GM18508 (cell line): Measurements from ENCODE around the gene HOXD12.

ENCODE experiments used
- ATAC-seq: cut with Tn5 transposase; IDR thresholded peaks from one replicate; pipeline ENCODE4 v1.9.1; 2021; ENCODE audit warnings: moderate number of reproducible peaks; ENCODE audit not compliant: insufficient read depth, unreplicated experiment

Gene HOXD12

DNA sequence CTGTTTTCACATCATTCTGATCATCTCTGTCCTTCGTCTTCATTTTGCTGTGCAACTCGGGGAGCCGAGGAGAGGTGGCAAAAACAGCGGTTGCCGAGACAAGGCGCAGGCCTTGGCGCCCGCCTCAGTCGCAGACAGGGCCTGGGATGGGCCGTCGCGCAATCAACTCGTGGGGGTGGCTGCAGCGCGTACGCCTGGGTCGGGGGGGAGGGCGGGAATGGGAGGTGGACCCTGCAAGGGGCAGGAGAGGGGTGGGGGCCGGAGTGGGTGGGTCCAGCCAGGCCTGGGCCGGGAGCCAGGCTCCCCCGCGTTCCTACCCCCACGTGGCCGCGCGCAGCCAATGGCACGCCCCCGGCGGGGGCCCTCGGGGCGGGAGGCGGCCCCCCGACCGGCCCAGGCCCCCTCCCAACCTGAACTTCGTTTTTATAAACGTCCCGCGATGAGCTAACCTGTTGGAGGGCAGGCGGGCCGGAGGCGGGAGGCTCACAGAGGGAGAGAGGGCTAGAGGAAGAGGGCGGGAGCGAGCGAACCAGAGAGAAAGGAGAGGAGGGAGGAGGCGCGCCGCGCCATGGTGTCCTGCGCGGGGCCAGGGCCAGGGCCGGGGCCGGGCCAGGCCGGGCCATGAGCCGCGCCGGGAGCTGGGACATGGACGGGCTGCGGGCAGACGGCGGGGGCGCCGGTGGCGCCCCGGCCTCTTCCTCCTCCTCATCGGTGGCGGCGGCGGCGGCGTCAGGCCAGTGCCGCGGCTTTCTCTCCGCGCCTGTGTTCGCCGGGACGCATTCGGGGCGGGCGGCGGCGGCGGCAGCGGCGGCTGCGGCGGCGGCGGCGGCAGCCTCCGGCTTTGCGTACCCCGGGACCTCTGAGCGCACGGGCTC, 7.1 kb upstream of the HOXD12 start, which contains the start of gene HOXD13:
Gene HOXD13 (plus strand): TSS at position 452 of the 875 bp plus-strand sequence. CDS start 170 bp downstream, at position 622.
- ATAC-seq: no peak

DNA sequence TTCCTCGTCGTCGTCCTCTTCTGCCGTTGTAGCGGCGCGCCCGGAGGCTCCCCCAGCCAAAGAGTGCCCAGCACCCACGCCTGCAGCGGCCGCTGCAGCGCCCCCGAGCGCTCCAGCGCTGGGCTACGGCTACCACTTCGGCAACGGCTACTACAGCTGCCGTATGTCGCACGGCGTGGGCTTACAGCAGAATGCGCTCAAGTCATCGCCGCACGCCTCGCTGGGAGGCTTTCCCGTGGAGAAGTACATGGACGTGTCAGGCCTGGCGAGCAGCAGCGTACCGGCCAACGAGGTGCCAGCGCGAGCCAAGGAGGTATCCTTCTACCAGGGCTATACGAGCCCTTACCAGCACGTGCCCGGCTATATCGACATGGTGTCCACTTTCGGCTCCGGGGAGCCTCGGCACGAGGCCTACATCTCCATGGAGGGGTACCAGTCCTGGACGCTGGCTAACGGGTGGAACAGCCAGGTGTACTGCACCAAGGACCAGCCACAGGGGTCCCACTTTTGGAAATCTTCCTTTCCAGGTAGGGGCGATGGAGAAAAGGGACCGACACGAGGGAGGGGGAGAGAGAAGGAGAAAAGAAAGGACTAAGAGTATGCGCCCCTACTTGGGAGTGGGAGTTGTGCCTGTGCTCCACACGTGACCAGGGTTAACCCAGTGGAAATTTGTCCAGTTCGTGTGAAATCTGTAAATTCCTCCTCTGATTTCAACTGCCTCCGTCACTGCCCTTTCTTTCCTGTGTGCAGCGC, 6.3 kb upstream of the HOXD12 start:
- no peak for ATAC-seq

DNA sequence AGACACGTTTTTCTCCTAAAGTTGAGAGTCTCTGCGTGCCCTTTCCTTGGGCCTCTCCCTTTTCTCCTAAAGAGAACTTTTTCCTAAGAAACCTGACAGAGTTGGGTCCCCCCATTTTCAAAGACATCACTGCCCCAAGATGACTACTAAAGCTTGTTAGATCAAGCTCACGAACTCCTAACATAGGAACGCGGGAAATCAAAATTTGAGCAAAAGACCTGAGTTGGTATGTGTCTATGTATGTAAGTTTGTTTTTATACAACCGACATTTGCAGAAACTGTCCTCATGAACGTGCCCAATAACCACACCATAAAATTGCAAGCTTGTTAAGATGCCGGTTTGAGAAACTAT, 5.7 kb upstream of the HOXD12 start:
- ATAC-seq: no peak

DNA sequence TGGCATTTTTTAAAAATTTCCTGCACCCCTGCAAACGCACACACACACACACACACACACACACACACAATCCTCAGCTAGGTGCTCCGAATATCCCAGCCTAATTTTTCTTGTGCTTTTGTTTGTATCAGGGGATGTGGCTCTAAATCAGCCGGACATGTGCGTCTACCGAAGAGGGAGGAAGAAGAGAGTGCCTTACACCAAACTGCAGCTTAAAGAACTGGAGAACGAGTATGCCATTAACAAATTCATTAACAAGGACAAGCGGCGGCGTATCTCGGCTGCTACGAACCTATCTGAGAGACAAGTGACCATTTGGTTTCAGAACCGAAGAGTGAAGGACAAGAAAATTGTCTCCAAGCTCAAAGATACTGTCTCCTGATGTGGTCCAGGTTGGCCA, 5.2 kb upstream of the HOXD12 start:
- ATAC-seq: no peak

DNA sequence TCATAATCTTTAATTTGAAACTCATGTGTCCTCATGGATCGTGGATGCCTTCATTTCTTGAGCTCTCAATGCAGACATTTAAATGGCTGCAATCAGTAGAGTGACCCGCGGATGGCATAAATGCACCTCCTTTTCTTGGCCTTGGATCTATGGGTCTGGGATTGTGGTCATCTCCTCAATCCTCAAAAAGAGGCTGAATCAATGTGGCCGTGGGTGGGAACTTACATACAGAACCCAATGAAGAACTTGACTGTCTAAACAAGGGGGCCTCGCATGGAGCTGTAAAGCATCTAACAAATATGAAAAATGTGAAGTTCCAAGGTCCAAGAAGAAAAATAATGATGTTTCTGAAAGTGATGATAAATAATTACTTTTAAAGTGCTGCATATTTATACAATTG, 4.2 kb upstream of the HOXD12 start:
- no peak for ATAC-seq

DNA sequence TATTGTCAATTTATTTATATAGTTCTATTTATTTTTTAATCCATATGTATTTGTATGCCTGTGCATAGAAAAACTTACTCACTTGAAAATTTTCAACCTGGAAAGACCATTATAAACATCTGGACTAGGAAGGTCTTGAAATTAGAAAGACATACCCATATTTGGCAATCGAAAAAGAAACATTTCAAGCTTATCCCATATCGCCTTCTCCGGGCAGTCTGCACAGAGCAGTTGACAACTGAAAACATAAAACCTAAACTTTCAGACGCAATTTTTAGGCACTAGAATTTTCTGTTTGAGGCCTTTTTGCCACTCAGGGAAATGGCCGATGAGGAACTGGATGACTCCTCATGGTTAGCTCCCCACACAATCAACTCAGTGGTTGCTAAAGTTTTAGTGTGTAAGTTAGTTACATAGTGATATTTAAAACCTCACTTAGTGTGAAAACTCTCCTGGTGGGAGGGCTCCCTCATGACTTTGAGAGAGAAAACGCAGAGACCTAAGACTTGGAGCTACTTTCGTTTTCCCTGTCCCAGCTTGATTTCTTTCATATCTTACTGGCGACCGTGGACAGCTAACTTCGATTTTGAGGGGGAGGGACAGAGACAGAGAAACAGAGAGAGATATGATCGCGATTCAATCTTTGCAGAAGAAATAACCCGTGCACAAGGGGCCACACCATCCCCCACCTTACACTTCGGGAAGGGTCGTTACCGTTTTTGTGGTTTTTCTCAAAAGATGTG, 3.2 kb upstream of the HOXD12 start:
- ATAC-seq: no peak

DNA sequence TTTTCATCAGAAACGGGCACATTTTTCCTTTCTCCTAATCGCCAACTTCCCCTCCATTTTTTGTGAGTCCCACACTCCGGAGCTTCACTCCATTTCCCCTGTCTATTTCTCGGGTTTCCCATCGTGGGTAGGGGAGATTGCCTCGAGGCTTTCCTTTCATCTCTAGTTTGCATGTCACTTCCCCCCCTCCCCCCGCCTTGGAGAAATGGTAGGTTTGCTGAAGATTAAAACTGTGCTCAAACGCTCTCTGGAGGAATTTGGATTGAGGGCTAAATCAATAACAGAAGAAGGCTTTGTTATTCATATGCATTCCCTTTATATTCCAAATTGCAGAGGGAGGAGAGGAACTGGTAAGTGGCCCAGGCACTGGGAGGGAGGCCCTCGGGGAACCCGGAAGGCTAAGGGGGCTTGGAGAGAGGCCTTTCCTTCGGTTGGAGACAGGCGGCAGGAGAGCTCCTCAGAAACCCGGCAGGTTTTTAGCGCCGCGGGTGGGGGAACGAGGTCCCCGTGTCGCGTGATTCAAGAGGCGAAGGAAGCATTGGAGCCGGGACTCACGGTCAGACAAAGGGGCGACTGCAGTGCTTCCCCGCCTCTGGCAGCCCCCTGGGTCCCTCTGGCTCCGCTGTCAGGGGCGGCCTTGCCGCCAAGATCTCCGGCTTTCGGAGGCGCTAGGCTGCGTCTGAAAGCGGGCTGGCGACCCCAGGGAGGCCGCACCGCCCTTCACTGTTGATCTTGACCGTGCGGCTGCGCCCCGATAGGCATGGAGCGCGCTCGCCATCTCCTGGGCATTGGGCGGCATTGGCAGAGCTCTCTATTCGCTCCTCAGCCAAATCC, 2.4 kb upstream of the HOXD12 start:
- peak; percentile 65 for ATAC-seq

DNA sequence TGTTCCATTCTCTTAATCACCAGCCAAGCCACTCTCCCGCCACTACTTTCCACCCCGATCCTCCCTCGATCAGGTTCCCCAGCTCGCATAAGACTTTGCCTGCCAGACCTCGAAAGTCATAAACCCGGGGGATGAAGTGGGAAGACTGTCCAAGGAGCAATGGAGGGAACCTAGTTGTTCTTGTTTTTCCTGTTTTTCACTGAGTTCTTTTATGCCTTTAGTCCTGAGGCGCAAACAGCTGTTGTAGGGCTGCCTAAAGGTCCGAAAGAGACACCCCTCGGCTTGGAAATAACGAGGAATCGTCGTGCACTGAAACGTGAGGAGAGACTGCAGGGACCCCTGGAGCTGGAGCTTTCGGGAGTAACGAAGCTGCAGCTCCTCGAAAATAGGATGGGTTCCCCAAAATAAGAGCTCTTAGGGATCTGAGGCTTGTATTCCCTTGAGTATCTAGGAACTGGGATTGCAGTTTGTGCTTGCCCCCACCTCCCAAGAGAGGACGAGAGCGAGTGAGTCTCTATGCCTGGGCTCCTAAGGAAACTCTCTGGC, 1.7 kb upstream of the HOXD12 start:
- ATAC-seq: no peak

DNA sequence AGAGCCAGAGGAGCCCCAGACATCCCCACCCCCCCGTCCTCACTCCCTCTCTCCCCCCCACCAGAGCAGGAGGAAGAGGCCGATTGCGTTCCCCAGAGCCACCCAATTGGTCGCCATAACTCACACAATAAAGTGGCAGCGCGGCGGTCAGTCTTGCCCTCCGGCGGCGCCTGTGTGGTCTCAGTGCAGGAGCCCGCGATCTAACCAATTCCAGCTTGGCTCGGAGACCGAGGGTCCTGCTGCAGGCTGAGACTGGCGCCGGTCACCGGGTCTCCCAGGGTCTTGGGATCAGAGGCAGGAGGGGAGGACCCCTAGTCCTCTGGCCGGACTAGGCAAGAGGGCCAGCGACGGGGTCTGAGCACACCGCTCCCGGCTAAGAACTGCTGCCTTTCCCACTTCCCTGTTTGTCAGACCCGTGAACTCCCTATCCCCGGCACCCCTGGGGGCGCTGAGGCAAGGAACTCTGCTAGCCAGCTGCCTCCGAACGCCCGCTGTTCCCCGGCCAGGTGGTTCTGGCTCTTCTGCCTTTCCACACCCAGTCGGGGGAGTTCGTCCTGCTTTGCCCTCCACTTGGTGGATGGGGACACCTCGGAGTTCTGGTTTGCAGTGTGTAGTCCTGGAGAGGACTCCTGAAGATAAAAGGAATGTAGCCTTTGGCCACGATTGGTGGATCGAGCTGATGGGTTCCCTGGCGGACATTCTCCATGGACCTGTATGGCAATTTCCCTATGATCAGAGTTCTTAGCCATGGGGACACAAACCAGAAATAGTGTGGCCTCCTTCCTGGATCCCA, 1.0 kb upstream of the HOXD12 start:
- ATAC-seq: no peak

DNA sequence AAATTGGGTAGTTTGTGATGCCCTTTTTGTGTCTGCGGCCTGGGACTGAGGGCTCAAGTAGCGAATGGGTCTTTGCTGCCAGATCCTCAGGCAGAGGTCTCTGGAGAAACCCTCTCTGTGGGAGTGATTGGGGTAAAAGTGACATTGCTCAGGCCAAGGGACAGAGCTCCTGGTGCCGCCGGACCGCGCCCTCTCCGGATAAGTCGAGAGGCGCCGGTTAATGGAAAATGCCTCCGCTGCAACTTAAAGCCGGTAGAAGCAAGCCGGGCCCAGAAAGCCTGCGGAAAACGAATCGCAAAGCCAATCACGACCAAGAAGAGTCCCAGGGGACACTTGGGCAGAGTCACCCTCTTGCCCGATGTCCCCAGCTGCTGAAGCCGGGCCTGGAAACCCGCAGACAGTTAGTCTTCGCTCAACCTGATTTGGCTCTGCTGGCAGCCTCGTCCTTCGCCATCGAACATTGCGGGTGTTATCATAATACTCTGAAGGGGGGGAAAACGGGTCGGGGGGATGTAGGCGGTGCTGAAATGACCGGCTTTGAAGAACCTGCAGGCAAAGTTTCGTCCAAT, 352 bp upstream of the HOXD12 start:
- ATAC-seq: no peak

DNA sequence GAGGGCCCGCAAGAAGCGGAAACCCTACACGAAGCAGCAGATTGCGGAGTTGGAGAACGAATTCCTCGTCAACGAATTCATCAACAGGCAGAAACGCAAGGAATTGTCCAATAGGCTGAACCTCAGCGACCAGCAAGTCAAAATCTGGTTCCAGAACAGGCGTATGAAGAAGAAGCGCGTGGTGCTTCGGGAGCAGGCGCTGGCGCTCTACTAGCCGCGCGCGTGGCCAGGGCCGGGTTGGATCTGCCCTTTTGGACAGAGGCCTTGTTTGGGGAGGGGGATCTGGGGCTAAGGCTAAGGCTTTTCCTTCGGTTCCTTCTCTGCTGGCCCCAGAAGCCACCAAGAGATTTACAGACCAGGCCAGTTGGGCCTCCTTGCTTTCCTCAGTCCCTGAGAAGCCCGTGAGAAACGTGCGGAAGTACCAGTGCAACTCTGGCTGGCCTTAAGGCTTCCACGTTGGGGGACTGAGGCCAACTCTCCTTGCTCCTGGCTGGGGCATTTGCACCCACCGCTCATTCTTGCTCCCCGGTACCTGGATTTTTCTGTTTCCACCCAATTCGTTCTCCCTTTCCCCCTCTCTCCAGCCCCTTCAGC, 1.0 kb downstream of the HOXD12 start:
- ATAC-seq: no peak

DNA sequence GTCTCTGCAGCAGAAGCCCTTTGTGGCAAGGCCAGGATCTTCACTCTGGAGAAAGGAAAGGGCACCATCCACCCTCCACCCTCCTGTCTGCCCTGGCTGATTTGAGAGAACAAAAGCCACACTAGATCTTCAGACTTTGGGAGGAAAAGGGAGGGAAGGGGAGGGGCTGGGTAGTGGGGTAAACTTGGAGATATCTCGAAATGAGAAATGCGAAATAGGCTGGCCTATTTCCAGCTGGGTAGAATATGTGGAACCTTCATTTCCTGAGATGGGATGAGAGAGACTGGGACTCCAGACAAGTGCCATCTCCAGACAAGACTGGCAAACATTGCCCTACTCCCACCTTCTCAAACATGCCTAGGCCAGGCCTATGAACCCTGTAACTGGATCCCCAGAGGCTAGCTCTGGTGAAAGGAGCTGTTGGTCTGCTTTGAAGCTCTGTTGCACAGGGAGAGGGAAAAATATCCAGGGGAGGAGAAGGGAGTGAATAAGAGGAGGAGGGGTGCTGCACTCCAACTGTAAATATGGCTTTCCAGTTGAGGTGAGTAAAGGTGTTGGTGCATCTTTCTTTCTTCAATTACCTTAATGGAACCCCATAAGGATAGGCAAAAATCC, 1.7 kb downstream of the HOXD12 start:
- ATAC-seq: no peak

DNA sequence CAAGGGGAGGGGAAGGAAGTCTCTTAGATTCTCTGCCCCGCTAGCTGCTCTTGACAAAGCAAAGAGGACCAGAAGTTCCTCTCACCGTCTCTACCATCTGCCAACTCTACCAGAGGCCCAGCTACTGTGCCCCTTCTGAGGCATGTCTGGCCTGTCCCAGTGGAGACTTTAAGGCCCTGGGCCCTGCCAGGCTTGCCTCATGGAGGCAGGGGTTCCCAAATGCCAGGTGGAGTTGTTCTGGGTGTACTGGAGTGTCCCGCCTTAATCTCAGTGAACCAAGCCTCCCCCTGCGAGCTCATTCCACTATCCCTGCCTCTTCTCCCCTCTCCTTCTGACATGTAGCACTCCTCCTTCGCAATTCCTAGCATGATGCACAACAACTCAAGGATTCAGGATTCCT, 2.2 kb downstream of the HOXD12 start:
- no peak for ATAC-seq

DNA sequence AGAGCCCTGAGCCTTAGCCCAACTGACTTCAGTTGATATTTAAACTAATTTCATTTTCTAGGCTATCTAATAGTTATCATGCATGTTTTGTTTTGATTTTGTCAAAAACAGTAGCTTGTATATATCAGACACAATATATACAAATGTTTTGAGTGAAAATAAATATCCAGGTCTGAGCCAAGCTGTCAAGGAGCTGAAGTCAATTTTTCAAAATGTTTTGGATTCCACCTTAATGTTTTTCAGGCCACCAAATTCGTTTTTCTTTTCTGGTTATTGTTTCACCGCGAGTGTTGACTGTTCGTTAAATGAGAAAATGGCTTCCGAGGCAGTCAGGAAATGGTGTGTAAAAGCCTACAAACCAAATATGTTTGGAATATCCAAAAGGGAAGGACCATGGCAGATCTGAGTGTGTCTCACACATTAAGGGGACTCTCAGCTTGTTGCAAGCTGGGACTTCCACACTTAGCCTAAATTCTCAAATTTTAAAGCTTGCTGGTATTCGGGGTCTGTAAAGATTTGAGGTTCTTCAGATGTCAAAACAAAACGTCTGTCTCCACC, 2.8 kb downstream of the HOXD12 start:
- ATAC-seq: no peak

DNA sequence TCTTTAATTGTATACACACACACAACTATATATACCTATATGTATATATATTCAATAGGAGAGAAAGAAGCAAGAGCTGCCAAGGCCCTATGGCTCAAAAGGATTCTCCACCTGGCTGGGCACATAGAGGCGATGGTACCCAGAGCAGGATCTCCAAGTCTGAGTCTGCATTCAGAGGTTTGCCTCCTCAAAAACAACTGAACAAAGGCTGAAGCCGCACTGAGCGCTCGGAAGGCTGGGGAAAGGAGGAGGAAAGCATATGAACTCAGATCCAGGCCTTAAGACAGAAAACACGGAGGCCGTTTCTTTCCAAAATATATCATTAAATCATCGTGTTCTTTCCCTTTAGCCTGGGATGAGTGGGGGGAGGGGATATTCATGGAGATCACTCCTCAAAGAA, 3.6 kb downstream of the HOXD12 start:
- no peak for ATAC-seq

DNA sequence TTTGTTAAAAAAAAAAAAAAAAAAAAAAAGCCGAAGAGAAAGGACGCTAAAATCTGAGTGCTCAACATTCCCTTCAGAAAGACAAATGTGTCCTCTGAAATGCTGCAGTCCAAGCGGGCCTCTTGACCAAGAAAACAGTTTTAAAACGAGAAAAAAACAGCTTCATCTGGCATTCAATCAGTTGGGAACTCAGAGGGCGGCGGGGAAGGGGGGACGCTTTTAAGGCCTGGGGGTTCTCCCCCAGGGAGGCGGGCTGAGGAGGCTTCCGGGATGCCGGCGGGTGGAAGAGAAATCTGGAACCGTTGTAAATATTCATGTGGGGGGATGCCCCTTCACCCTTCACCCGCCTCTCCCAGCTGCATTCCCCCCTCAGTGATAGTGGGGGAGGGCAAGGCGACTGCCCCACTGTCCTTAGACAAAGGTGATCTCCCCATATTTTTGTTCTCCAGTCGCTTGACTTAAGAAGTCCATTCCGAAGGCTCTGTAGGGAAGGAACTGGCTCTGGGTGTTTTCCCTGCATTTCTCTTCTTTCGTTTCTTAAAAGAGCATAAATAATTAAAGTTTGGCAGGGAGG, 4.2 kb downstream of the HOXD12 start:
- ATAC-seq: no peak

DNA sequence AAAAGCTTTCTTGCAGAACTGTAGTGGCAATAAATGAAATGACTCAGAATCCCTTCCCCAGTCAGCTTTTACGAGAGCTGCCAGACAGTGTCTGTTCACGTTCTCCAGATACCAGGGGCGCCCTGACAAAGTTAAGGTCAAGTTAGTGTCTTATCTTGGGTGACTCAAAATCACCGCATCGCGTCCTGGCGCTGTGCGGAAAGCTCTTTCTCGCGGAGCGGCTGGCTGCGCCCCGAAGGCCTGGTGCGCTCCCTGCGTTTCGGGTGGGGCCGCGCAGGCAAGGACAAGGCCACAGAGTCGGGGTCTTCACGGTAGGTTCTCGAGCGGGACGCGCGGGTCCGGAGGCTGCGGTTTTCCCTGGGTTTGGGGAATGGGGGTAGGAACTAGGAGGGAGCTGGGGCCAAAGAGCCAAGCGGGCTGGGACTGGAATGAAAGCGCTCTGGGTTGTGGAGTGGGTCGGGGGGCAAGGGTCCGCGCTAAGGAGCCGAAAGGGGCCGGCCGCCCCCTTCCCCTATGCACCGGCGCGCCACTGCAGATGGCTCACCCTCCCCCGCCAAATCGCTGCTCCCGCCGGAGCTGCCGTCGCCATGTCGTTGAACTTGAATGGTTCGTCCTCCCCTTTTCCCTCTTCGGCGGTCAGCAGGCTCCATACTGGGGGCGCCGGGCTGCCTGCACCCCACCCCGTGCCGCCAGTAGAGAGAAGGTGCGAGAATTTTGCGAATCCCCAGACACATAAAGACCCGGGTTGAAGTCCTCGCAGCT, 4.9 kb downstream of the HOXD12 start:
- no peak for ATAC-seq
